ENCODE measurements around the gene CHRNA5. TPM values are rescaled to one million over a fixed set of nuclear protein-coding genes. Genes with fewer than 3 reads are reported as not detected.
A peak's percentile ranks its signal among the peaks of the same experiment; 100 is the strongest.

CHRNA5 gene
- total and polyA plus RNA-seq, 9 of the 15 experiments (the other 6 are each of a cell fraction or from before 2014, with no cell fraction given), result 2.8 to 16.1 (median 11.4) TPM

GRCh38 chr15:78618064-78618463 lies 52.7 kb downstream of the CHRNA5 start:
- Histone ChIP-seq H3K27me3 (ENCODE audit: control insufficient read depth in 2 of 2, insufficient read depth in 2 of 2, low read length in 2 of 2) (peaks cover 21 to 35% of the 10 kb centered on the region in 2 experiments; a peak in 4 of 5 replicates), H3K79me2 (ENCODE audit: control insufficient read depth, insufficient read depth, low read length) (no peaks in the 10 kb centered on the region), H3K4me3 (no peak overlapping the region), H4K20me1 (replicated peaks; ENCODE audit: control insufficient read depth, insufficient read depth, low read length) (no peaks in the 10 kb centered on the region; the same call in 1 of the 2 replicates), H3K27ac (ENCODE audit: extremely low read depth, low read depth, low read length) (no peak overlapping the region), H3K36me3 (ENCODE audit: control insufficient read depth, insufficient read depth, low read length) (no peaks in the 10 kb centered on the region), H3K9ac (ENCODE audit: insufficient read depth in 1 of 2, low read depth in 2 of 2, low read length in 2 of 2) (no peak overlapping the region), H2AFZ (ENCODE audit: low read depth, low read length) (no peak overlapping the region), H3K9me3 (replicated peaks; ENCODE audit: control insufficient read depth, insufficient read depth, low read depth, low read length) (no peaks in the 10 kb centered on the region), H3K4me1 (replicated peaks in 1 of 2; ENCODE audit: control insufficient read depth in 2 of 2, insufficient read depth in 2 of 2, low read length in 2 of 2) (peaks cover 0 to 12% of the 10 kb centered on the region in 2 experiments; a peak in 1 of 5 replicates), H3K4me2 (ENCODE audit: insufficient read depth, low read length) (no peak overlapping the region), H3K9me1 (ENCODE audit: control insufficient read depth, insufficient read depth, low read length) (no peaks in the 10 kb centered on the region)
- 28% methylated on average over 8 of the region's 8 CpGs for WGBS (ENCODE audit: insufficient coverage, low coverage, missing lambda C conversion rate)
- in situ Hi-C loops (cut with MboI) (loop anchor here (5.0 kb wide), 1 partner anchor 89 kb away; no protein-coding TSS in a partner anchor), intact Hi-C loops (cut with micrococcal nuclease) (loop anchor here (1.0 to 5.0 kb wide), 2 partner anchors 91 to 311 kb away; no protein-coding TSS in a partner anchor)
- no TSS peak for BruUV-seq (replicated peaks)
- ChIA-PET CTCF (ENCODE audit: low intra/inter-chr PET ratio) (interaction anchor here (0.7 to 2.0 kb wide), 5 partner anchors 20 to 133 kb away, joined by 3 to 11 read pairs (median 9); no protein-coding TSS in a partner anchor), POLR2A (no interaction called here)
- peak; percentile 29; the same call in 2 of the 3 replicates for ATAC-seq
- no peak for FAIRE-seq
- TF ChIP-seq MLX (CRISPR knock-in tag; conservative IDR thresholded peaks at IDR 0.05) (no peak), SLC30A9 (CRISPR knock-in tag; IDR thresholded peaks at IDR 0.05) (no peak), GTF2F1 (IDR thresholded peaks at IDR 0.05; ENCODE audit: low read depth, low read length) (no peak)
- DNase-seq (ENCODE audit: extremely low read depth in 1 of 4, low spot score in 3 of 4), result no peak

GRCh38 chr15:78618490-78618934 lies 53.2 kb downstream of the CHRNA5 start:
- Histone ChIP-seq H2AFZ (ENCODE audit: low read depth, low read length) (no peak overlapping the region), H3K27me3 (ENCODE audit: control insufficient read depth in 2 of 2, insufficient read depth in 2 of 2, low read length in 2 of 2) (peaks cover 21 to 35% of the 10 kb centered on the region in 2 experiments; a peak in 4 of 5 replicates), H3K4me1 (replicated peaks in 1 of 2; ENCODE audit: control insufficient read depth in 2 of 2, insufficient read depth in 2 of 2, low read length in 2 of 2) (peaks cover 0 to 12% of the 10 kb centered on the region in 2 experiments; a peak in 1 of 5 replicates), H3K27ac (ENCODE audit: extremely low read depth, low read depth, low read length) (no peak overlapping the region), H3K9me1 (ENCODE audit: control insufficient read depth, insufficient read depth, low read length) (no peaks in the 10 kb centered on the region), H3K36me3 (ENCODE audit: control insufficient read depth, insufficient read depth, low read length) (no peaks in the 10 kb centered on the region), H3K9ac (ENCODE audit: insufficient read depth in 1 of 2, low read depth in 2 of 2, low read length in 2 of 2) (no peak overlapping the region), H4K20me1 (replicated peaks; ENCODE audit: control insufficient read depth, insufficient read depth, low read length) (no peaks in the 10 kb centered on the region; the same call in 1 of the 2 replicates), H3K79me2 (ENCODE audit: control insufficient read depth, insufficient read depth, low read length) (no peaks in the 10 kb centered on the region), H3K9me3 (replicated peaks; ENCODE audit: control insufficient read depth, insufficient read depth, low read depth, low read length) (no peaks in the 10 kb centered on the region), H3K4me3 (no peak overlapping the region), H3K4me2 (ENCODE audit: insufficient read depth, low read length) (peak overlapping the region; percentile 34; the same call in 1 of the 2 replicates)
- CTCF ChIA-PET (ENCODE audit: low intra/inter-chr PET ratio), result interaction anchor here (0.6 to 2.0 kb wide), 6 partner anchors 19 to 133 kb away, joined by 3 to 11 read pairs (median 6); no protein-coding TSS in a partner anchor
- in situ Hi-C loops (cut with MboI), result loop anchor here (5.0 kb wide), 1 partner anchor 89 kb away; no protein-coding TSS in a partner anchor
- peak; percentile 99 for FAIRE-seq
- BruUV-seq (replicated peaks), result no TSS peak
- 1% methylated on average over 8 of the region's 8 CpGs for WGBS (ENCODE audit: insufficient coverage, low coverage, missing lambda C conversion rate)
- DNase-seq (ENCODE audit: extremely low read depth in 1 of 4, low spot score in 3 of 4), result peak; percentile 82 to 86 (median 85)
- POLR2A ChIA-PET, result no interaction called here
- intact Hi-C loops (cut with micrococcal nuclease), result loop anchor here (1.0 to 5.0 kb wide), 2 partner anchors 91 to 311 kb away; no protein-coding TSS in a partner anchor
- ATAC-seq, result peak; percentile 93
- TF ChIP-seq ZNF444 (CRISPR knock-in tag; IDR thresholded peaks at IDR 0.05) (no peak), ZNF324 (CRISPR knock-in tag; IDR thresholded peaks at IDR 0.05) (no peak)
- TF ChIP-seq, protein P1, sequence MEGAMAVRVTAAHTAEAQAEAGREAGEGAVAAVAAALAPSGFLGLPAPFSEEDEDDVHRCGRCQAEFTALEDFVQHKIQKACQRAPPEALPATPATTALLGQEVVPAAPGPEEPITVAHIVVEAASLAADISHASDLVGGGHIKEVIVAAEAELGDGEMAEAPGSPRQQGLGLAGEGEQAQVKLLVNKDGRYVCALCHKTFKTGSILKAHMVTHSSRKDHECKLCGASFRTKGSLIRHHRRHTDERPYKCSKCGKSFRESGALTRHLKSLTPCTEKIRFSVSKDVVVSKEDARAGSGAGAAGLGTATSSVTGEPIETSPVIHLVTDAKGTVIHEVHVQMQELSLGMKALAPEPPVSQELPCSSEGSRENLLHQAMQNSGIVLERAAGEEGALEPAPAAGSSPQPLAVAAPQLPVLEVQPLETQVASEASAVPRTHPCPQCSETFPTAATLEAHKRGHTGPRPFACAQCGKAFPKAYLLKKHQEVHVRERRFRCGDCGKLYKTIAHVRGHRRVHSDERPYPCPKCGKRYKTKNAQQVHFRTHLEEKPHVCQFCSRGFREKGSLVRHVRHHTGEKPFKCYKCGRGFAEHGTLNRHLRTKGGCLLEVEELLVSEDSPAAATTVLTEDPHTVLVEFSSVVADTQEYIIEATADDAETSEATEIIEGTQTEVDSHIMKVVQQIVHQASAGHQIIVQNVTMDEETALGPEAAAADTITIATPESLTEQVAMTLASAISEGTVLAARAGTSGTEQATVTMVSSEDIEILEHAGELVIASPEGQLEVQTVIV (CRISPR knock-in tag; IDR thresholded peaks at IDR 0.05; ENCODE audit: borderline replicate concordance), result no peak
- TF ChIP-seq, protein P2, sequence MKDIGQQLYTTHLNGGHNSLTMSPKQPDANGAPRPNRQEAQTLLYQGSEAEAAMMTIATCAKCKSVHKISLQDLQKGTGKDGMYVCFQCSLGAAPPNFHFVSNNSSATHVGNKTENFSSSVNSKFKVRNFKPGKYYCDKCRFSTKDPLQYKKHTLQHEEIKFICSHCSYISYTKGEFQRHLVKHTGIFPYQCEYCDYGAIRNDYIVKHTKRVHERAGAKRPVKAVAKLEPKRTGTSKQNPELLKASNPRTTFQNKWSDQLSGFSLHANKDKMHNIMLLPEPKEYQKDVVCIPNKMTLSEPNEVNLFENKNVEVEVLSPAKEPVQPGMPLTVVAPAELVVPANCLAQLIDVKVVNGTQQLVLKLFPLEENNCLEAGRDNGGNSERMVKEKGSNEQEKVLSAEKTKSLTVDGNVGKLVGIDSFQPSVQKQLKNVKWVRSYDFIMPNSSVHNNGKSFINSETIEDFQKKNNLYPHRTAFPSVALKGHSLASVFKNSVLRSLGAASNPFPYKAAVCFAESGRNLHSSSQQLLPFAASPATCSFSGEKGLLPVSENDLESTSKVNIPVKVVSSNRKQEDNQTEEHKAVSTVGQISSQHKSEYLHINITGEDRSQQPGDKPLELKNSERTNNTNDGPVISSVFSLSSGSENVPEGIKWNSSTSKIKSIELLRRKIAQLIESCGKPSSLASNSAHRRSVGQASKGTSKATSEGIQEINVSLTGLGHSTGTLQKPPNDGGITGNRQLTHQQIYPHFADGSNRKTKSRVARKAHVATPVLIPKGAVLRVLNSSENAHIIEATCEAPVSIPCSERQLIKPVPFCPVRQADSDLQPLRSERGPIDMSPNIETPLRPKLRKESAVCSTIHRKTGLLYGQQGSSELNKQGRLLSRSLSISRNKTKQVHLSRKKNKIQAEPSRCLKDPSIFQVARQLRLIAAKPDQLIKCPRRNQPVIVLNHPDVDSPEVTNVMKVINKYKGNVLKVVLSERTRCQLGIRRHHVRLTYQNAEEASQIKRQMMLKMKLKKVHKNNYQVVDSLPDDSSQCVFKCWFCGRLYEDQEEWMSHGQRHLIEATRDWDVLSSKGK (CRISPR knock-in tag; IDR thresholded peaks at IDR 0.05), result no peak

Data from K562 (cell line).